ENCODE measurements around the gene STX2.

The STX2 gene

DNA sequence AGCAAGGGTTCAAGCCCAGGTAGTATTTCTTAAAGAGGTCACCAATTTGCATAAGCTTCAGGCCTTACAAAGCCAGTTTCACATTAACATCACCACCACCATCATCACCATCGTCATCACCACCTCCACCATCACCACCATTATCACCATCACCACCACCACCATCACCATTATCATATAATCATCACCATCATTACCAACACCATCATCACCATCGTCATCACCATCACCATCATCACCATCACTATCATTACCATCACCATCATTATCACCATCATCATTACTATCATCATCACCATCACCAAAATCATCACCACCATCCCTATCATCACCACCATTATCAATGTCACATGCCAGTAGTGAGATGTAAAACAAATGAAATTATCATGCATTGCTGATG, 72.6 kb downstream of the STX2 start:
- Histone ChIP-seq H4K20me1 (ENCODE audit: control insufficient read depth, insufficient read depth, low read depth, low read length) (no peaks in the 10 kb centered on the region), H3K4me2 (ENCODE audit: low read length) (no peak overlapping the region), H3K4me1 (ENCODE audit: control insufficient read depth, low read length) (peaks cover 10% of the 10 kb centered on the region), H3K27me3 (ENCODE audit: control insufficient read depth, low read length) (peaks cover 17% of the 10 kb centered on the region; the same call in 1 of the 2 replicates), H3F3A (ENCODE audit: control insufficient read depth, insufficient read depth) (peaks cover 6% of the 10 kb centered on the region), H3K79me2 (ENCODE audit: control insufficient read depth, low read length) (no peaks in the 10 kb centered on the region), H3K36me3 (ENCODE audit: control insufficient read depth, low read length) (no peaks in the 10 kb centered on the region), H3K27ac (ENCODE audit: low read depth, low read length) (no peak overlapping the region), H3K9me2 (replicated peaks; ENCODE audit: control insufficient read depth, low read length) (no peaks in the 10 kb centered on the region), H3K4me3 (ENCODE audit: low read length) (no peak overlapping the region), H3K9me3 (ENCODE audit: control insufficient read depth, insufficient read depth, low read length) (peaks cover 18% of the 10 kb centered on the region)
- no peak for TF ChIP-seq EZH2phosphoT487 (IDR thresholded peaks at IDR 0.05; ENCODE audit: borderline replicate concordance, low read length)
- TF ChIP-seq, protein P1, sequence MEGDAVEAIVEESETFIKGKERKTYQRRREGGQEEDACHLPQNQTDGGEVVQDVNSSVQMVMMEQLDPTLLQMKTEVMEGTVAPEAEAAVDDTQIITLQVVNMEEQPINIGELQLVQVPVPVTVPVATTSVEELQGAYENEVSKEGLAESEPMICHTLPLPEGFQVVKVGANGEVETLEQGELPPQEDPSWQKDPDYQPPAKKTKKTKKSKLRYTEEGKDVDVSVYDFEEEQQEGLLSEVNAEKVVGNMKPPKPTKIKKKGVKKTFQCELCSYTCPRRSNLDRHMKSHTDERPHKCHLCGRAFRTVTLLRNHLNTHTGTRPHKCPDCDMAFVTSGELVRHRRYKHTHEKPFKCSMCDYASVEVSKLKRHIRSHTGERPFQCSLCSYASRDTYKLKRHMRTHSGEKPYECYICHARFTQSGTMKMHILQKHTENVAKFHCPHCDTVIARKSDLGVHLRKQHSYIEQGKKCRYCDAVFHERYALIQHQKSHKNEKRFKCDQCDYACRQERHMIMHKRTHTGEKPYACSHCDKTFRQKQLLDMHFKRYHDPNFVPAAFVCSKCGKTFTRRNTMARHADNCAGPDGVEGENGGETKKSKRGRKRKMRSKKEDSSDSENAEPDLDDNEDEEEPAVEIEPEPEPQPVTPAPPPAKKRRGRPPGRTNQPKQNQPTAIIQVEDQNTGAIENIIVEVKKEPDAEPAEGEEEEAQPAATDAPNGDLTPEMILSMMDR (IDR thresholded peaks at IDR 0.05; ENCODE audit: low read depth, low read length, poor library complexity, severe bottlenecking), result no peak

DNA sequence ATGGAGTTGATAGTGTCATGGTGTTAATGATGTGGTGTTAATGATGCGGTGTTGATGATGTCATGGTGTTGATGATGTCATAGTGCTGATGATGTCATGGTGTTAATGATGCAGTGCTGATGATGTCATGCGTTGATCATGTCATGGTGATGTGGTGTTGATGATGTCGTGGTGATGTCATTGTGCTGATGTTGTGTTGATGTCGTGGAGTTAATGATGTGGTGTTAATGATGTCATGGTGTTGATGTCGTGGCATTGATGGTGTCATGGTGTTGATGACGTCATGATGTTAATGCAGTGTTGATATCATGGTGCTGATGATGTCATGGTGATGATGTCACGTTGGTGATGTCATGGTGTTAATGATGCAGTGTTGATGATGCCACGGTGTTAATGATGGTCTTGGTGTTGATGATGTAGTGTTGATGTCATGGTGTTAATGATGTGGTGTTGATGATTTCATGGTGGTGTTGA, 73.8 kb downstream of the STX2 start:
- H4K20me1 ChIP-seq (ENCODE audit: control insufficient read depth, insufficient read depth, low read depth, low read length), result no peaks in the 10 kb centered on the region
- peaks cover 14% of the 10 kb centered on the region; the same call in 1 of the 2 replicates for H3K27me3 ChIP-seq (ENCODE audit: control insufficient read depth, low read length)
- H3F3A ChIP-seq (ENCODE audit: control insufficient read depth, insufficient read depth), result peaks cover 6% of the 10 kb centered on the region
- H3K27ac ChIP-seq (ENCODE audit: low read depth, low read length), result no peak overlapping the region
- peaks cover 18% of the 10 kb centered on the region for H3K9me3 ChIP-seq (ENCODE audit: control insufficient read depth, insufficient read depth, low read length)
- H3K9me2 ChIP-seq (replicated peaks; ENCODE audit: control insufficient read depth, low read length), result no peaks in the 10 kb centered on the region
- H3K4me3 ChIP-seq (ENCODE audit: low read length), result no peak overlapping the region
- TF ChIP-seq, protein P1 (IDR thresholded peaks at IDR 0.05; ENCODE audit: low read depth, low read length, poor library complexity, severe bottlenecking), result no peak
- H3K79me2 ChIP-seq (ENCODE audit: control insufficient read depth, low read length), result no peaks in the 10 kb centered on the region
- H3K4me1 ChIP-seq (ENCODE audit: control insufficient read depth, low read length), result peaks cover 13% of the 10 kb centered on the region
- H3K4me2 ChIP-seq (ENCODE audit: low read length), result no peak overlapping the region
- no peaks in the 10 kb centered on the region for H3K36me3 ChIP-seq (ENCODE audit: control insufficient read depth, low read length)

- H3K79me2 ChIP-seq (ENCODE audit: control insufficient read depth, low read length), result no peaks in the 10 kb centered on the region
Observed at GRCh38 chr12:130764475-130765185, 74.4 kb downstream of the STX2 start.

More at GRCh38 chr12:130764475-130765185, 74.4 kb downstream of the STX2 start:
- Histone ChIP-seq H3K9me2 (replicated peaks; ENCODE audit: control insufficient read depth, low read length) (no peaks in the 10 kb centered on the region), H4K20me1 (ENCODE audit: control insufficient read depth, insufficient read depth, low read depth, low read length) (no peaks in the 10 kb centered on the region), H3K36me3 (ENCODE audit: control insufficient read depth, low read length) (no peaks in the 10 kb centered on the region), H3K4me1 (ENCODE audit: control insufficient read depth, low read length) (peaks cover 13% of the 10 kb centered on the region), H3K27me3 (ENCODE audit: control insufficient read depth, low read length) (peaks cover 12% of the 10 kb centered on the region; the same call in 1 of the 2 replicates), H3K4me3 (ENCODE audit: low read length) (no peak overlapping the region), H3K9me3 (ENCODE audit: control insufficient read depth, insufficient read depth, low read length) (peaks cover 18% of the 10 kb centered on the region), H3K27ac (ENCODE audit: low read depth, low read length) (no peak overlapping the region), H3F3A (ENCODE audit: control insufficient read depth, insufficient read depth) (peaks cover 6% of the 10 kb centered on the region), H3K4me2 (ENCODE audit: low read length) (no peak overlapping the region)
- TF ChIP-seq, protein P1 (IDR thresholded peaks at IDR 0.05; ENCODE audit: low read depth, low read length, poor library complexity, severe bottlenecking), result no peak
- no peak for TF ChIP-seq EZH2phosphoT487 (IDR thresholded peaks at IDR 0.05; ENCODE audit: borderline replicate concordance, low read length)

Data from DOHH2 (cell line).